ENCODE measurements around the gene ALOX5.

ALOX5 gene

DNA sequence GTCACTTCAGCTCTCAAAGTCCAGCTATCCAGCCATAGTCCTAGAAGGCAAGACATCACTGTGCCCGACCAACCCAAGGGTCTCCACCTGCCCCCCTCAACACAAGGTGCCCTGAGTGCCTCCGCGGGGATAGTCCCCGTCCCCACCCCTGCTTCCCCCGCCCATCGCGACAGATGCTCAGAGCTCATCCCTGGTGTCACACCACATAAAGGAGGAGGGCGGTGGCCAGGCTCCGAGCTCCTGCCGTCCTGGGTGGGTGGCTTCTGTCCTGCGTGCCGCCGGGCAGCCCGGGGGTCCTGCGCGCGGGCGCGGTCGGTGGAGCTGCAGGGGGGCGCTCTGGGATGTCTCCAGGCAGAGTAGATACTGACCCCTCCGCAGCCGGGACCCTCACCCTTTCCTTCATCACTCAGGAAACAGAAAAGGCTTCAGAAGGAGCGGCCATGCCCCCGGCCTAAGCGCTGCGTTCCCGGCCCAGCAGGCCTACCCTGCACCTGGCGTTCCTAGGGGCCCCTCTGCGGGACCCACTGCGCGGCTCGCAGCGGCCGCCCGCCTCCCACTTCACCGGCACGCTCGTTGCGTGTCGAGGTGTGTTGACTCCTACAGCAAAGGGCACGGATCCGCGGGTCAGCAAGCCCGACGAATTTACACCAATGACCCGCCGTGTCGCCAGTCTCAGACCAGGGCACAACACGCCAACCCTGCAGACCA, 53.4 kb downstream of the ALOX5 start:
- no peaks in the 10 kb centered on the region for H4K20me1 ChIP-seq (ENCODE audit: insufficient read depth, low read length, poor library complexity, severe bottlenecking)
- H2AFZ ChIP-seq (ENCODE audit: low read length), result no peak overlapping the region
- no peaks in the 10 kb centered on the region for H3K9me3 ChIP-seq (ENCODE audit: insufficient read depth, low read depth, low read length)
- no peaks in the 10 kb centered on the region for H3K79me2 ChIP-seq (ENCODE audit: insufficient read depth, low read length)
- H3F3A ChIP-seq (ENCODE audit: low read depth), result no peaks in the 10 kb centered on the region
- no peaks in the 10 kb centered on the region for H3K36me3 ChIP-seq (ENCODE audit: insufficient read depth, low read length)
- peaks cover 22% of the 10 kb centered on the region for H3K4me1 ChIP-seq (ENCODE audit: insufficient read depth, low read length, poor library complexity, severe bottlenecking)
- no peak overlapping the region for H3K9ac ChIP-seq (ENCODE audit: low read depth, low read length, poor library complexity, severe bottlenecking)
- no peak overlapping the region for H3K4me2 ChIP-seq (ENCODE audit: low read depth, low read length, poor library complexity, severe bottlenecking)
- TF ChIP-seq CTCF (conservative IDR thresholded peaks at IDR 0.05; ENCODE audit: low read length), result no peak
- no peak for TF ChIP-seq EZH2phosphoT487 (IDR thresholded peaks at IDR 0.05; ENCODE audit: borderline replicate concordance)
- H3K4me3 ChIP-seq (ENCODE audit: low read length, poor library complexity, severe bottlenecking), result no peak overlapping the region
- no peaks in the 10 kb centered on the region for H3K9me2 ChIP-seq (replicated peaks; ENCODE audit: low read depth, low read length)
- no peaks in the 10 kb centered on the region for H3K27me3 ChIP-seq (ENCODE audit: insufficient read depth, low read length, poor library complexity, severe bottlenecking)

DNA sequence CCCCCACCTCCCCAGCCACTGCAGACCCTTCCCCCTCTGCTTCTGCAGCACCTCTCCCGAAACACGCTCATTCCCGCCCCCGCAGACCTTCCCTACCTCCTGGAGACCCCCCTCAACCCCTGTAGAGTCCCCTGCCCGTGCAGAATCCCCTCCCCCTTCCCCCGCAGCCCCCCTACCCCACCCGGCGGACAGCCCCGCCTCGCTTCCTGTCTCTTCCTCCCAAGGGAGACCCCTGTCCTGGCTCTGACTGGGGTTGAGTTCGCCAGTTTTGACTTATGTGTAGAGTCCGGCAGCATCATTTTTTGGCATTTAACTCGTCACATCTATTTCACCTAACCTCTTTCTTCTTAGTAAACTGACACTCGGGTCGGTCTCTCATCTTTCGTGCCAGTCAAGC, 54.0 kb downstream of the ALOX5 start:
- no peak overlapping the region for H3K4me3 ChIP-seq (ENCODE audit: low read length, poor library complexity, severe bottlenecking)
- H3K9ac ChIP-seq (ENCODE audit: low read depth, low read length, poor library complexity, severe bottlenecking), result no peak overlapping the region
- H3K9me3 ChIP-seq (ENCODE audit: insufficient read depth, low read depth, low read length), result no peaks in the 10 kb centered on the region
- H3K9me2 ChIP-seq (replicated peaks; ENCODE audit: low read depth, low read length), result no peaks in the 10 kb centered on the region
- no peaks in the 10 kb centered on the region for H4K20me1 ChIP-seq (ENCODE audit: insufficient read depth, low read length, poor library complexity, severe bottlenecking)
- H3K4me2 ChIP-seq (ENCODE audit: low read depth, low read length, poor library complexity, severe bottlenecking), result no peak overlapping the region
- no peaks in the 10 kb centered on the region for H3K36me3 ChIP-seq (ENCODE audit: insufficient read depth, low read length)
- peaks cover 22% of the 10 kb centered on the region for H3K4me1 ChIP-seq (ENCODE audit: insufficient read depth, low read length, poor library complexity, severe bottlenecking)
- no peaks in the 10 kb centered on the region for H3K79me2 ChIP-seq (ENCODE audit: insufficient read depth, low read length)
- no peak overlapping the region for H2AFZ ChIP-seq (ENCODE audit: low read length)
- TF ChIP-seq CTCF (conservative IDR thresholded peaks at IDR 0.05; ENCODE audit: low read length) (no peak), EZH2phosphoT487 (IDR thresholded peaks at IDR 0.05; ENCODE audit: borderline replicate concordance) (no peak)
- no peaks in the 10 kb centered on the region for H3K27me3 ChIP-seq (ENCODE audit: insufficient read depth, low read length, poor library complexity, severe bottlenecking)
- no peaks in the 10 kb centered on the region for H3F3A ChIP-seq (ENCODE audit: low read depth)

DNA sequence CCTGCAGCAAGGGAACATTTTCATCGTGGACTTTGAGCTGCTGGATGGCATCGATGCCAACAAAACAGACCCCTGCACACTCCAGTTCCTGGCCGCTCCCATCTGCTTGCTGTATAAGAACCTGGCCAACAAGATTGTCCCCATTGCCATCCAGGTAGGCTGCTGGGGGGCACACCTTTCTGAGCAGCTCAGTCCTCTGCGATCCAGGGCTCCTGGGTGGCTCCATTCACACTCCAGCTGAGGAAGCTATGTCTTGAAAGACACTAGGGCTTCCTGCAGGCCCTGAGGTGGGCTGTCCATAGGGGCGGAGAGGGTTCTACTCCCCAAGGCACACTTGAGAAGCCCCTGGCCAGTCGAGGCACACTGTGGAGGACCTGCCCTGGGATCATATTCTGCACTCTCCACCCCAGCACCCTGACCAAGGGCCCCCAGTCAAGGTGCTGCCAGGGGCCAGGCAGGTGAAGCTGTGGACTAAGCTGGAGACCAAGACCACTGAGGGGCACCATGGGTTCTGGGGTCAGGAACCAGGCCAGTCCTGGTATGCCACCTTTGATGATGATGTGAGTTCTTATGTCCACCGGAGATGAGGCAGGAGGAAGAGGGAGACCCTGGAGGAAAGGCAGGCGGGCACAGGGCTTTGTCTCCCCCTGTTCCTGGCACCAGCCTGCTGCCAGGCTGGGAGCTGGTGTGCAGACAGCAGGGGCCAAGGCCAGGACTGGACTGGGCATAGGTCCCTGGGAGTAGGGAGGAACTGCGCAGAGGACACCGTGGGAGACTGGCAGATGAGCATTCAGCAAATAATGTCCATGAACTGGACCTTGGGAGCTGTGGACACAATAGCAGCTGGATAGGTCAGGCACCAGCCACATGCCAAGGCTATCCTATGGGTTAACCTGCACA, 54.8 kb downstream of the ALOX5 start:
- no peaks in the 10 kb centered on the region for H4K20me1 ChIP-seq (ENCODE audit: insufficient read depth, low read length, poor library complexity, severe bottlenecking)
- no peaks in the 10 kb centered on the region for H3K36me3 ChIP-seq (ENCODE audit: insufficient read depth, low read length)
- no peak overlapping the region for H3K4me3 ChIP-seq (ENCODE audit: low read length, poor library complexity, severe bottlenecking)
- no peak overlapping the region for H2AFZ ChIP-seq (ENCODE audit: low read length)
- H3K9me2 ChIP-seq (replicated peaks; ENCODE audit: low read depth, low read length), result no peaks in the 10 kb centered on the region
- H3F3A ChIP-seq (ENCODE audit: low read depth), result no peaks in the 10 kb centered on the region
- H3K9ac ChIP-seq (ENCODE audit: low read depth, low read length, poor library complexity, severe bottlenecking), result no peak overlapping the region
- no peaks in the 10 kb centered on the region for H3K27me3 ChIP-seq (ENCODE audit: insufficient read depth, low read length, poor library complexity, severe bottlenecking)
- no peak for TF ChIP-seq EZH2phosphoT487 (IDR thresholded peaks at IDR 0.05; ENCODE audit: borderline replicate concordance)
- TF ChIP-seq CTCF (conservative IDR thresholded peaks at IDR 0.05; ENCODE audit: low read length), result no peak
- peaks cover 22% of the 10 kb centered on the region for H3K4me1 ChIP-seq (ENCODE audit: insufficient read depth, low read length, poor library complexity, severe bottlenecking)
- H3K9me3 ChIP-seq (ENCODE audit: insufficient read depth, low read depth, low read length), result no peaks in the 10 kb centered on the region
- H3K4me2 ChIP-seq (ENCODE audit: low read depth, low read length, poor library complexity, severe bottlenecking), result no peak overlapping the region
- H3K79me2 ChIP-seq (ENCODE audit: insufficient read depth, low read length), result no peaks in the 10 kb centered on the region
